Fibroblast of upper back skin (primary cell): Measurements from ENCODE around the gene BPNT1.
"Not testable (repeated sequence)": the region's sequence is repeated elsewhere in the genome, so short reads cannot be mapped to it uniquely, and the experiment has no call there.

Experiments used
- DNase-seq: peaks from one replicate; pipeline ENCODE4 v3.0.0-alpha.2; 2013

The BPNT1 gene

GRCh38 chr1:220076861-220077762, 12.5 kb downstream of the BPNT1 start:
- DNase-seq: peak; percentile 23

GRCh38 chr1:220067269-220068204, 22.1 kb downstream of the BPNT1 start:
- peak; percentile 75 for DNase-seq

- DNase-seq: no peak
Measured at GRCh38 chr1:220062629-220063028, 27.0 kb downstream of the BPNT1 start.

- DNase-seq: no peak
Measured at GRCh38 chr1:220060876-220061275, 28.7 kb downstream of the BPNT1 start.

GRCh38 chr1:220056374-220056773, 33.2 kb downstream of the BPNT1 start:
- DNase-seq: no peak

- DNase-seq: peak; percentile 98
Measured at GRCh38 chr1:220046052-220046930, 43.3 kb downstream of the BPNT1 start, which contains the start of gene EPRS1. Gene EPRS1 (minus strand): TSS chr1:220046505. CDS start chr1:220046388, 117 bp downstream.

- DNase-seq: no peak
Measured at GRCh38 chr1:220045356-220046051, 44.1 kb downstream of the BPNT1 start.

GRCh38 chr1:220044678-220045355, 44.8 kb downstream of the BPNT1 start:
- no peak for DNase-seq

- no peak for DNase-seq
Measured at GRCh38 chr1:220043646-220044045, 45.9 kb downstream of the BPNT1 start.

GRCh38 chr1:220040028-220040596, 49.5 kb downstream of the BPNT1 start:
- DNase-seq: no peak

GRCh38 chr1:220038640-220039039, 50.9 kb downstream of the BPNT1 start:
- no peak for DNase-seq

- DNase-seq: not testable (repeated sequence)
Measured at GRCh38 chr1:220037810-220038209, 51.8 kb downstream of the BPNT1 start.

GRCh38 chr1:220032911-220033310, 56.7 kb downstream of the BPNT1 start:
- DNase-seq: no peak

GRCh38 chr1:220031287-220031686, 58.3 kb downstream of the BPNT1 start:
- no peak for DNase-seq

GRCh38 chr1:220028346-220028895, 61.2 kb downstream of the BPNT1 start:
- DNase-seq: no peak

GRCh38 chr1:220019071-220019470, 70.5 kb downstream of the BPNT1 start:
- no peak for DNase-seq

GRCh38 chr1:220013497-220013896, 76.1 kb downstream of the BPNT1 start:
- peak; percentile 41 for DNase-seq

GRCh38 chr1:220012259-220012658, 77.3 kb downstream of the BPNT1 start:
- peak; percentile 18 for DNase-seq

GRCh38 chr1:220011620-220012019, 78.0 kb downstream of the BPNT1 start:
- DNase-seq: peak; percentile 3
